ENCODE results near the gene ZNF587. TPM values are rescaled to one million over a fixed set of nuclear protein-coding genes. Genes with fewer than 3 reads are reported as not detected.

ZNF587 gene
- total and polyA plus RNA-seq, 2 of the 13 experiments (the other 11 are each of a cell fraction or from before 2014, with no cell fraction given), result 8.7 to 17.5 TPM

- TF ChIP-seq BCL6 (CRISPR knock-in tag; IDR thresholded peaks at IDR 0.05) (no peak), GTF2F1 (IDR thresholded peaks at IDR 0.05; ENCODE audit: low read length) (no peak), ZNF557 (CRISPR knock-in tag; IDR thresholded peaks at IDR 0.05) (no peak), NFRKB (IDR thresholded peaks at IDR 0.05) (no peak), ZNF710 (CRISPR knock-in tag; IDR thresholded peaks at IDR 0.05; ENCODE audit: borderline replicate concordance) (peak; percentile 42; the same call in 1 of the 2 replicates), CBX2 (IDR thresholded peaks at IDR 0.05; ENCODE audit: low read depth, low read length) (no peak), CBX2 (CRISPR knock-in tag; IDR thresholded peaks at IDR 0.05; ENCODE audit: low read depth) (no peak), ZNF232 (CRISPR knock-in tag; IDR thresholded peaks at IDR 0.05; ENCODE audit: borderline replicate concordance) (peak; percentile 82; the same call in 1 of the 2 replicates), KDM5B (CRISPR knock-in tag; IDR thresholded peaks at IDR 0.05; ENCODE audit: borderline replicate concordance) (peak; percentile 70; the same call in 1 of the 2 replicates), JUN (CRISPR knock-in tag; IDR thresholded peaks at IDR 0.05) (no peak), RCOR2 (CRISPR knock-in tag; IDR thresholded peaks at IDR 0.05) (no peak), GABPB1 (CRISPR knock-in tag; IDR thresholded peaks at IDR 0.05) (peak; percentile 95), NFE2 (CRISPR knock-in tag; IDR thresholded peaks at IDR 0.05) (no peak), TARDBP (CRISPR knock-in tag; IDR thresholded peaks at IDR 0.05) (peak; percentile 71; the same call in 1 of the 2 replicates), ZNF44 (CRISPR knock-in tag; IDR thresholded peaks at IDR 0.05) (no peak), RXRA (CRISPR knock-in tag; IDR thresholded peaks at IDR 0.05) (peak; percentile 70), HBP1 (CRISPR knock-in tag; IDR thresholded peaks at IDR 0.05; ENCODE audit: low read depth) (peak; percentile 84), AGO1 (IDR thresholded peaks at IDR 0.05; ENCODE audit: low read depth, low read length, poor library complexity, severe bottlenecking) (no peak)
- TF ChIP-seq, protein P1, sequence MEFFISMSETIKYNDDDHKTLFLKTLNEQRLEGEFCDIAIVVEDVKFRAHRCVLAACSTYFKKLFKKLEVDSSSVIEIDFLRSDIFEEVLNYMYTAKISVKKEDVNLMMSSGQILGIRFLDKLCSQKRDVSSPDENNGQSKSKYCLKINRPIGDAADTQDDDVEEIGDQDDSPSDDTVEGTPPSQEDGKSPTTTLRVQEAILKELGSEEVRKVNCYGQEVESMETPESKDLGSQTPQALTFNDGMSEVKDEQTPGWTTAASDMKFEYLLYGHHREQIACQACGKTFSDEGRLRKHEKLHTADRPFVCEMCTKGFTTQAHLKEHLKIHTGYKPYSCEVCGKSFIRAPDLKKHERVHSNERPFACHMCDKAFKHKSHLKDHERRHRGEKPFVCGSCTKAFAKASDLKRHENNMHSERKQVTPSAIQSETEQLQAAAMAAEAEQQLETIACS (CRISPR knock-in tag; IDR thresholded peaks at IDR 0.05), result no peak
- TF ChIP-seq, protein P2, sequence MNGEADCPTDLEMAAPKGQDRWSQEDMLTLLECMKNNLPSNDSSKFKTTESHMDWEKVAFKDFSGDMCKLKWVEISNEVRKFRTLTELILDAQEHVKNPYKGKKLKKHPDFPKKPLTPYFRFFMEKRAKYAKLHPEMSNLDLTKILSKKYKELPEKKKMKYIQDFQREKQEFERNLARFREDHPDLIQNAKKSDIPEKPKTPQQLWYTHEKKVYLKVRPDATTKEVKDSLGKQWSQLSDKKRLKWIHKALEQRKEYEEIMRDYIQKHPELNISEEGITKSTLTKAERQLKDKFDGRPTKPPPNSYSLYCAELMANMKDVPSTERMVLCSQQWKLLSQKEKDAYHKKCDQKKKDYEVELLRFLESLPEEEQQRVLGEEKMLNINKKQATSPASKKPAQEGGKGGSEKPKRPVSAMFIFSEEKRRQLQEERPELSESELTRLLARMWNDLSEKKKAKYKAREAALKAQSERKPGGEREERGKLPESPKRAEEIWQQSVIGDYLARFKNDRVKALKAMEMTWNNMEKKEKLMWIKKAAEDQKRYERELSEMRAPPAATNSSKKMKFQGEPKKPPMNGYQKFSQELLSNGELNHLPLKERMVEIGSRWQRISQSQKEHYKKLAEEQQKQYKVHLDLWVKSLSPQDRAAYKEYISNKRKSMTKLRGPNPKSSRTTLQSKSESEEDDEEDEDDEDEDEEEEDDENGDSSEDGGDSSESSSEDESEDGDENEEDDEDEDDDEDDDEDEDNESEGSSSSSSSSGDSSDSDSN (CRISPR knock-in tag; IDR thresholded peaks at IDR 0.05), result peak; percentile 82
- TF ChIP-seq, protein P3, sequence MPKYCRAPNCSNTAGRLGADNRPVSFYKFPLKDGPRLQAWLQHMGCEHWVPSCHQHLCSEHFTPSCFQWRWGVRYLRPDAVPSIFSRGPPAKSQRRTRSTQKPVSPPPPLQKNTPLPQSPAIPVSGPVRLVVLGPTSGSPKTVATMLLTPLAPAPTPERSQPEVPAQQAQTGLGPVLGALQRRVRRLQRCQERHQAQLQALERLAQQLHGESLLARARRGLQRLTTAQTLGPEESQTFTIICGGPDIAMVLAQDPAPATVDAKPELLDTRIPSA (CRISPR knock-in tag; IDR thresholded peaks at IDR 0.05; ENCODE audit: borderline replicate concordance), result no peak
Measured at GRCh38 chr19:57819475-57820148, 30.0 kb upstream of the ZNF587 start (continued).
